ENCODE measurements around the gene RNF115. TPM values are rescaled to one million over a fixed set of nuclear protein-coding genes. Genes with fewer than 3 reads are reported as not detected.

RNF115 gene
- total and polyA plus RNA-seq, 2 of the 13 experiments (the other 11 are each of a cell fraction or from before 2014, with no cell fraction given), result 6.0 to 10.1 TPM

- TF ChIP-seq ARID4A (CRISPR knock-in tag; IDR thresholded peaks at IDR 0.05; ENCODE audit: borderline replicate concordance), result peak; percentile 76
- TF ChIP-seq XRCC5 (optimal IDR thresholded peaks at IDR 0.05; ENCODE audit: low read length), result peak; percentile 11
- TF ChIP-seq, protein P1, sequence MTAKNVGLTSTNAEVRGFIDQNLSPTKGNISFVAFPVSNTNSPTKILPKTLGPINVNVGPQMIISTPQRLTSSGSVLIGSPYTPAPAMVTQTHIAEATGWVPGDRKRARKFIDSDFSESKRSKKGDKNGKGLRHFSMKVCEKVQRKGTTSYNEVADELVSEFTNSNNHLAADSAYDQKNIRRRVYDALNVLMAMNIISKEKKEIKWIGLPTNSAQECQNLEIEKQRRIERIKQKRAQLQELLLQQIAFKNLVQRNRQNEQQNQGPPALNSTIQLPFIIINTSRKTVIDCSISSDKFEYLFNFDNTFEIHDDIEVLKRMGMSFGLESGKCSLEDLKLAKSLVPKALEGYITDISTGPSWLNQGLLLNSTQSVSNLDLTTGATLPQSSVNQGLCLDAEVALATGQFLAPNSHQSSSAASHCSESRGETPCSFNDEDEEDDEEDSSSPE (CRISPR knock-in tag; IDR thresholded peaks at IDR 0.05), result no peak; the same call in 1 of the 2 replicates
- TF ChIP-seq ZNF253 (CRISPR knock-in tag; IDR thresholded peaks at IDR 0.05; ENCODE audit: borderline replicate concordance), result no peak
- TF ChIP-seq REPIN1 (CRISPR knock-in tag; IDR thresholded peaks at IDR 0.05; ENCODE audit: borderline replicate concordance, low read depth), result peak; percentile 72; the same call in 1 of the 2 replicates
- peak; percentile 93 for TF ChIP-seq HNRNPLL (IDR thresholded peaks at IDR 0.05; ENCODE audit: low read depth, low read length, poor library complexity, severe bottlenecking)
- TF ChIP-seq, protein P2, sequence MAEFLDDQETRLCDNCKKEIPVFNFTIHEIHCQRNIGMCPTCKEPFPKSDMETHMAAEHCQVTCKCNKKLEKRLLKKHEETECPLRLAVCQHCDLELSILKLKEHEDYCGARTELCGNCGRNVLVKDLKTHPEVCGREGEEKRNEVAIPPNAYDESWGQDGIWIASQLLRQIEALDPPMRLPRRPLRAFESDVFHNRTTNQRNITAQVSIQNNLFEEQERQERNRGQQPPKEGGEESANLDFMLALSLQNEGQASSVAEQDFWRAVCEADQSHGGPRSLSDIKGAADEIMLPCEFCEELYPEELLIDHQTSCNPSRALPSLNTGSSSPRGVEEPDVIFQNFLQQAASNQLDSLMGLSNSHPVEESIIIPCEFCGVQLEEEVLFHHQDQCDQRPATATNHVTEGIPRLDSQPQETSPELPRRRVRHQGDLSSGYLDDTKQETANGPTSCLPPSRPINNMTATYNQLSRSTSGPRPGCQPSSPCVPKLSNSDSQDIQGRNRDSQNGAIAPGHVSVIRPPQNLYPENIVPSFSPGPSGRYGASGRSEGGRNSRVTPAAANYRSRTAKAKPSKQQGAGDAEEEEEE (CRISPR knock-in tag; IDR thresholded peaks at IDR 0.05; ENCODE audit: borderline replicate concordance), result no peak
- peak; percentile 71; the same call in 1 of the 2 replicates for TF ChIP-seq HDAC1 (CRISPR knock-in tag; IDR thresholded peaks at IDR 0.05)
- no peak for TF ChIP-seq ZKSCAN1 (IDR thresholded peaks at IDR 0.05; ENCODE audit: low read length)
- TF ChIP-seq ZNF547 (CRISPR knock-in tag; IDR thresholded peaks at IDR 0.05), result peak; percentile 57
- peak; percentile 36 for TF ChIP-seq ZNF777 (CRISPR knock-in tag; IDR thresholded peaks at IDR 0.05)
- TF ChIP-seq ZUFSP (CRISPR knock-in tag; IDR thresholded peaks at IDR 0.05; ENCODE audit: borderline replicate concordance), result no peak
- TF ChIP-seq ZNF572 (CRISPR knock-in tag; IDR thresholded peaks at IDR 0.05), result peak; percentile 33
- 0 out of 2 replicates have a peak, but pooled peaks have one; percentile 62 for TF ChIP-seq ZFP90 (CRISPR knock-in tag; IDR thresholded peaks at IDR 0.05; ENCODE audit: borderline replicate concordance)
- TF ChIP-seq SOX5 (CRISPR knock-in tag; IDR thresholded peaks at IDR 0.05; ENCODE audit: borderline replicate concordance), result peak; percentile 38; the same call in 1 of the 2 replicates
- TF ChIP-seq, protein P3, sequence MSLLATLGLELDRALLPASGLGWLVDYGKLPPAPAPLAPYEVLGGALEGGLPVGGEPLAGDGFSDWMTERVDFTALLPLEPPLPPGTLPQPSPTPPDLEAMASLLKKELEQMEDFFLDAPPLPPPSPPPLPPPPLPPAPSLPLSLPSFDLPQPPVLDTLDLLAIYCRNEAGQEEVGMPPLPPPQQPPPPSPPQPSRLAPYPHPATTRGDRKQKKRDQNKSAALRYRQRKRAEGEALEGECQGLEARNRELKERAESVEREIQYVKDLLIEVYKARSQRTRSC (CRISPR knock-in tag; IDR thresholded peaks at IDR 0.05; ENCODE audit: low read depth), result no peak
- TF ChIP-seq MTERF4 (CRISPR knock-in tag; IDR thresholded peaks at IDR 0.05), result peak; percentile 67; the same call in 1 of the 2 replicates
Observed at GRCh38 chr1:145858901-145859490, 35.1 kb upstream of the RNF115 start, which contains the start of gene PIAS3 (continued).

All from HepG2 (cell line).